ENCODE data around the gene KDR. TPM values are rescaled to one million over a fixed set of nuclear protein-coding genes. Genes with fewer than 3 reads are reported as not detected.

Gene KDR
- polyA plus RNA-seq, 1 of the 3 experiments (the other 2 are of a cell fraction), result not detected

GRCh38 chr4:55121246-55121645 is 4.1 kb downstream of the KDR start (continued):
- TF ChIP-seq CHD2 (IDR thresholded peaks at IDR 0.05; ENCODE audit: low read length, partially characterized antibody) (no peak), SMC3 (IDR thresholded peaks at IDR 0.05; ENCODE audit: low read depth, low read length) (no peak), MXI1 (IDR thresholded peaks at IDR 0.05; ENCODE audit: low read depth, low read length) (no peak), PBX3 (IDR thresholded peaks at IDR 0.05) (no peak)

- Histone ChIP-seq H3K27me3 (ENCODE audit: insufficient read depth) (no peaks in the 10 kb centered on the region), H3K9me2 (no peaks in the 10 kb centered on the region), H3K4me3 (ENCODE audit: low read depth in 2 of 2, low read length in 1 of 2) (no peak overlapping the region), H3K9ac (no peak overlapping the region), H2AFZ (ENCODE audit: low read depth) (no peak overlapping the region), H3K9me3 (no peaks in the 10 kb centered on the region), H4K20me1 (ENCODE audit: insufficient read depth) (no peaks in the 10 kb centered on the region), H3K79me2 (ENCODE audit: insufficient read depth) (no peaks in the 10 kb centered on the region), H3F3A (replicated peaks; ENCODE audit: insufficient read depth) (no peaks in the 10 kb centered on the region), H3K36me3 (replicated peaks in 1 of 2; ENCODE audit: control insufficient read depth in 1 of 2, insufficient read depth in 2 of 2, low read length in 1 of 2) (no peaks in the 10 kb centered on the region), H3K4me2 (no peak overlapping the region), H3K27ac (ENCODE audit: low read depth in 2 of 2, low read length in 1 of 2) (no peak overlapping the region), H3K4me1 (ENCODE audit: control insufficient read depth in 1 of 2, insufficient read depth in 2 of 2, low read depth in 1 of 2, low read length in 1 of 2) (no peaks in the 10 kb centered on the region)
- DNase-seq, result no peak
- POLR2A ChIA-PET, result no interaction called here
- 53% methylated on average over 6 of the region's 6 CpGs for WGBS (ENCODE audit: low lambda C conversion rate)
- CTCF ChIA-PET, result no interaction called here
- TF ChIP-seq TEAD4 (IDR thresholded peaks at IDR 0.05; ENCODE audit: borderline replicate concordance, insufficient read depth) (no peak), ZBTB33 (IDR thresholded peaks at IDR 0.05; ENCODE audit: borderline replicate concordance, low read depth) (no peak), REST (IDR thresholded peaks at IDR 0.05; ENCODE audit: low read depth, low read length) (no peak), JUND (IDR thresholded peaks at IDR 0.05) (no peak), NRF1 (IDR thresholded peaks at IDR 0.05; ENCODE audit: low read depth, low read length) (no peak), ELF1 (IDR thresholded peaks at IDR 0.05) (no peak), FOXM1 (IDR thresholded peaks at IDR 0.05; ENCODE audit: low read depth) (no peak)
These were observed 7.0 kb downstream of the KDR start for GRCh38 chr4:55118397-55118796.

Measured in SK-N-SH (cell line).